CD14-positive monocyte (primary cell): ENCODE data around the gene MT4. TPM values are rescaled to one million over a fixed set of nuclear protein-coding genes. Genes with fewer than 3 reads are reported as not detected.

Experiments
- DNase-seq, 3 donors: peaks; one replicate each; pipeline ENCODE4 v3.0.0-alpha.2; 2011 to 2022
- H2AFZ ChIP-seq: 2 replicates; pipeline ENCODE4 v1.6.0; 2012; ENCODE audit warnings: mild to moderate bottlenecking, low read depth, low read length, inconsistent platforms; ENCODE audit not compliant: insufficient read depth, poor library complexity, severe bottlenecking
- H3K27ac ChIP-seq, 2 donors: 1 replicate in 1 of 2; 2 replicates in 1 of 2; pipeline ENCODE4 v1.5.1; 2012 to 2013; ENCODE audit warnings: low read length in 2 of 2, control low read depth in 1 of 2, inconsistent platforms in 1 of 2, low read depth in 1 of 2, mild to moderate bottlenecking in 1 of 2
- H3K27me3 ChIP-seq, 2 donors: one replicate each; pipeline versions ENCODE4 v1.6.0 to v1.6.1; 2011 to 2013; ENCODE audit warnings: low read length in 2 of 2; ENCODE audit not compliant: control insufficient read depth in 2 of 2, insufficient read depth in 2 of 2
- H3K36me3 ChIP-seq, 2 donors: replicated peaks in 1 of 2; 1 replicate in 1 of 2; 2 replicates in 1 of 2; pipeline versions ENCODE4 v1.5.1 to v1.6.1; 2012 to 2013; ENCODE audit warnings: low read length in 2 of 2, control low read depth in 1 of 2, inconsistent platforms in 1 of 2, mild to moderate bottlenecking in 1 of 2; ENCODE audit not compliant: insufficient read depth in 2 of 2, control insufficient read depth in 1 of 2
- H3K4me1 ChIP-seq, 2 donors: 1 replicate in 1 of 2; 2 replicates in 1 of 2; pipeline versions ENCODE4 v1.5.1 to v1.6.1; 2012 to 2013; ENCODE audit warnings: low read length in 2 of 2, control low read depth in 1 of 2, inconsistent platforms in 1 of 2, mild to moderate bottlenecking in 1 of 2, moderate library complexity in 1 of 2; ENCODE audit not compliant: insufficient read depth in 2 of 2, control insufficient read depth in 1 of 2
- H3K4me2 ChIP-seq: replicated peaks from 2 replicates; pipeline ENCODE3; 2012; ENCODE audit warnings: low read length, moderate library complexity, mild to moderate bottlenecking; ENCODE audit not compliant: poor library complexity, severe bottlenecking; ENCODE audit errors: extremely low read depth
- H3K4me3 ChIP-seq, 3 experiments: fragments of 200-600 bp in 1 of 3; sonication (generic) in 1 of 3; replicated peaks in 1 of 3; 1 replicate in 2 of 3; 2 replicates in 1 of 3; pipeline ENCODE4 v1.5.1; 2011 to 2013; ENCODE audit warnings: low read length in 3 of 3, mild to moderate bottlenecking in 3 of 3, control low read depth in 2 of 3, low read depth in 2 of 3, inconsistent platforms in 1 of 3, moderate library complexity in 1 of 3
- H3K79me2 ChIP-seq: 2 replicates; pipeline ENCODE4 v1.6.0; 2012; ENCODE audit warnings: mild to moderate bottlenecking, control low read depth, inconsistent platforms, low read length, moderate library complexity; ENCODE audit not compliant: insufficient read depth
- H3K9ac ChIP-seq: 2 replicates; pipeline ENCODE4 v1.6.0; 2017; ENCODE audit warnings: low read length, mild to moderate bottlenecking; ENCODE audit not compliant: insufficient read depth, poor library complexity, severe bottlenecking
- H3K9me3 ChIP-seq, 2 donors: replicated peaks in 1 of 2; 1 replicate in 1 of 2; 2 replicates in 1 of 2; pipeline versions ENCODE4 v1.5.1 to v1.6.1; 2012 to 2013; ENCODE audit warnings: low read length in 2 of 2, control low read depth in 1 of 2; ENCODE audit not compliant: control insufficient read depth in 1 of 2, insufficient read depth in 1 of 2
- H4K20me1 ChIP-seq: 2 replicates; pipeline ENCODE4 v1.6.0; 2012; ENCODE audit warnings: mild to moderate bottlenecking, low read length, control low read depth, moderate library complexity; ENCODE audit not compliant: insufficient read depth
- H3K27ac Mint-ChIP-seq, 7 donors: one replicate each; pipeline ENCODE4 v1.8.0; 2020; ENCODE audit warnings: mild to moderate bottlenecking in 7 of 7, mixed read lengths in 7 of 7, moderate library complexity in 6 of 7, inconsistent platforms in 2 of 7
- H3K27me3 Mint-ChIP-seq, 3 donors: one replicate each; pipeline ENCODE4 v1.8.0; 2021 to 2022; ENCODE audit warnings: low read depth in 3 of 3, mild to moderate bottlenecking in 3 of 3, mixed read lengths in 3 of 3, moderate library complexity in 3 of 3, inconsistent platforms in 1 of 3
- H3K36me3 Mint-ChIP-seq, 2 donors: one replicate each; pipeline ENCODE4 v1.8.0; 2020; ENCODE audit warnings: mixed read lengths in 2 of 2, inconsistent platforms in 1 of 2, mild to moderate bottlenecking in 1 of 2
- H3K4me1 Mint-ChIP-seq: one replicate; pipeline ENCODE4 v1.8.0; 2020; ENCODE audit warnings: mild to moderate bottlenecking, mixed read lengths
- H3K4me3 Mint-ChIP-seq, 2 donors: one replicate each; pipeline ENCODE4 v1.8.0; 2020; ENCODE audit warnings: mild to moderate bottlenecking in 2 of 2, mixed read lengths in 2 of 2, moderate library complexity in 1 of 2
- H3K9me3 Mint-ChIP-seq, 7 donors: one replicate each; pipeline ENCODE4 v1.8.0; 2020 to 2022; ENCODE audit warnings: mixed read lengths in 7 of 7, mild to moderate bottlenecking in 6 of 7, moderate library complexity in 6 of 7, inconsistent platforms in 2 of 7
- WGBS: methylation state at CpG from one replicate; pipeline ENCODE4 v1.1.5; 2013; ENCODE audit warnings: missing lambda C conversion rate; ENCODE audit not compliant: insufficient coverage; 5-methylcytosine and 5-hydroxymethylcytosine counted together
- intact Hi-C, 2 donors: fragments of 100-400 bp; cut with micrococcal nuclease; formaldehyde crosslinking; loops; one replicate each; pipeline versions ENCODE4 v1.15.0 to v1.15.1; 2023
- polyA minus RNA-seq: library from RNA; depleted of rRNA, polyadenylated mRNA; stranded (reverse); fragments of >200 nt; gene quantifications from 2 replicates; pipeline ENCODE4 v1.2.3, GENCODE V29; 2012
- polyA plus RNA-seq, 3 donors: library from polyadenylated mRNA; depleted of rRNA in 1 of 3; unstranded in 2 of 3; stranded (reverse) in 1 of 3; fragments of 300-500 nt in 2 of 3; fragments of >200 nt in 1 of 3; fragmentation: Illumina TruSeq in 2 of 3; gene quantifications; 1 replicate in 2 of 3; 2 replicates in 1 of 3; pipeline ENCODE4 v1.2.3, GENCODE V29; 2012 to 2021
- total RNA-seq, 12 experiments: library from RNA in 1 of 12; stranded (reverse) in 1 of 12; fragments of 120-200 nt in 1 of 12; gene quantifications; one replicate each; pipeline ENCODE4 v1.2.4 and lab custom pipeline; 2013 to 2026; ENCODE audit warnings: mixed read lengths in 6 of 12, inconsistent platforms in 1 of 12
- TF ChIP-seq, protein P1 (sequence below): fragments of 200-600 bp; IDR thresholded peaks from one replicate; pipeline ENCODE4 v1.8.0; 2022; ENCODE audit warnings: antibody characterized with exemption, mild to moderate bottlenecking

MT4 gene
- not detected for total RNA-seq (2013)
- polyA plus RNA-seq = not detected
- polyA minus RNA-seq = not detected in 2 replicates
- total RNA-seq (lab: John Stamatoyannopoulos, UW) = 0 to 0.30 (median 0) reads per million in 11 experiments

DNA sequence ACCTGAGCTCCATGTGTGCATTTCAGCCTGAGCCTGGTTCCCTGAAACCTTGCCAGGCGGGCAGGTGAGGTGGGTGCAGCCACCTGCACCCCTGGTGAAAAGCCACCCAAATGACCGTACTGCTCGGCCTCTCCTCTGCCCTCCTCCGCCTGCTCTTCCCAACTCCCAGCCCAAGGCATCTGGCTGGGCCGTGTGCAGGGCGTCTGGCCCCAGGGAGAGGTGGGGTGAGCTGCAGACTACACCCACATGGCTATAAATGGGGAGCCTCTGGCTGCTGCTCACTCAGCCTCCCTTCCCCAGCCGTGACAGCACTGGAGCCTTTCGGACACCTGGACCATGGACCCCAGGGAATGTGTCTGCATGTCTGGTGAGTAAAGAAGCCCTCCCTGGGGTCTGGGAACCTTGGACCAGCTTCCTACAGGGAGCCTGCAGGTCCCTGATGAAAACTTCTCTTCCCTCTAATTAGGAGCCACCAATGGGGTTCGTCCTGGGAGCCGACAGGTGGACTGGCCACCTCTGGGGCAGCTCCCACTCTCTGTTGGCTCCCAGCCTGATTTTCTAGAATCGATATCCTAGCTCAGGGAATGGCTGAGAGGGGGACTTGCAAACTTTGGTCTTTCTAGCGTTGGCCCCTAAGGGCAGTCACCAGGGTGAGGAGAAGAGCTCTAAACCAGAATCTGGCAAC, at the start of gene MT4:
Gene MT4 (plus strand): TSS at position 281 of the 685 bp plus-strand sequence. CDS start 56 bp downstream, at position 337.
- no peak for DNase-seq
- H3K36me3 ChIP-seq = no peaks in the 10 kb centered on the region
- H3K9me3 Mint-ChIP-seq = no peaks in the 10 kb centered on the region
- no peak within 1 kb of the TSS for H3K4me2 ChIP-seq
- no peak within 1 kb of the TSS for H3K4me3 Mint-ChIP-seq
- WGBS = 88% methylated on average over 4 of the region's 12 CpGs
- H3K27ac Mint-ChIP-seq = no peak within 1 kb of the TSS
- intact Hi-C loops = no loop called here
- no peak within 1 kb of the TSS for H3K4me3 ChIP-seq
- H3K4me1 Mint-ChIP-seq = peaks cover 3% of the 10 kb centered on the region
- no peaks in the 10 kb centered on the region for H3K4me1 ChIP-seq
- no peaks in the 10 kb centered on the region for H3K9me3 ChIP-seq
- no peak within 1 kb of the TSS for H3K27ac ChIP-seq
- H3K36me3 Mint-ChIP-seq = no peaks in the 10 kb centered on the region
- H3K79me2 ChIP-seq = no peaks in the 10 kb centered on the region
- no peaks in the 10 kb centered on the region for H3K27me3 ChIP-seq
- no peak within 1 kb of the TSS for H2AFZ ChIP-seq
- peaks cover 7 to 20% (median 10%) of the 10 kb centered on the region in 3 donors for H3K27me3 Mint-ChIP-seq
- H4K20me1 ChIP-seq = no peaks in the 10 kb centered on the region
- H3K9ac ChIP-seq = no peak within 1 kb of the TSS
- TF ChIP-seq, protein P1, sequence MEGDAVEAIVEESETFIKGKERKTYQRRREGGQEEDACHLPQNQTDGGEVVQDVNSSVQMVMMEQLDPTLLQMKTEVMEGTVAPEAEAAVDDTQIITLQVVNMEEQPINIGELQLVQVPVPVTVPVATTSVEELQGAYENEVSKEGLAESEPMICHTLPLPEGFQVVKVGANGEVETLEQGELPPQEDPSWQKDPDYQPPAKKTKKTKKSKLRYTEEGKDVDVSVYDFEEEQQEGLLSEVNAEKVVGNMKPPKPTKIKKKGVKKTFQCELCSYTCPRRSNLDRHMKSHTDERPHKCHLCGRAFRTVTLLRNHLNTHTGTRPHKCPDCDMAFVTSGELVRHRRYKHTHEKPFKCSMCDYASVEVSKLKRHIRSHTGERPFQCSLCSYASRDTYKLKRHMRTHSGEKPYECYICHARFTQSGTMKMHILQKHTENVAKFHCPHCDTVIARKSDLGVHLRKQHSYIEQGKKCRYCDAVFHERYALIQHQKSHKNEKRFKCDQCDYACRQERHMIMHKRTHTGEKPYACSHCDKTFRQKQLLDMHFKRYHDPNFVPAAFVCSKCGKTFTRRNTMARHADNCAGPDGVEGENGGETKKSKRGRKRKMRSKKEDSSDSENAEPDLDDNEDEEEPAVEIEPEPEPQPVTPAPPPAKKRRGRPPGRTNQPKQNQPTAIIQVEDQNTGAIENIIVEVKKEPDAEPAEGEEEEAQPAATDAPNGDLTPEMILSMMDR = no peak

DNA sequence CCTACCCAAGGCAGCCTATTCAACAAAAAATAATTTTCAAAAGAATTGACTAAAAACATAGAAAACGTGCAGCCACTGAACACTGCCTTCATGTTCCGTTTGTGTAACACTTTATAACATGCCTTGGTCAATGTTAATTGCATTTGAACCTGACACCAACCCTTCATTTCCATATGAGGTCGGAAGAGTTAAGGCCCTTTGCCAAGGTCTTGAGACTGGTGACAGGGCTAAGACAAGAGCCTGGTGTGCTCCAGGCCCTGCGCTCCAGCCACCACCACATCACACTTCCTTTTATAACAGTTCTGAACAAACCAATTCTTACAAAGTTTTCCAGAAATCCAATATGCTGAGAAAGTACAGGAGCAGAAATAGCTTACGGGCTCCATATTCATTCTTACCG, 49.2 kb upstream of the MT4 start:
- TF ChIP-seq, protein P1 = no peak
- Histone ChIP-seq H3K27me3 (no peaks in the 10 kb centered on the region), H3K9me3 (no peaks in the 10 kb centered on the region), H2AFZ (no peak overlapping the region), H3K36me3 (peaks cover 3 to 18% of the 10 kb centered on the region in 2 donors), H3K4me2 (no peak overlapping the region), H3K4me3 (no peak overlapping the region), H3K9ac (no peak overlapping the region), H4K20me1 (peaks cover 26% of the 10 kb centered on the region), H3K27ac (no peak overlapping the region), H3K79me2 (no peaks in the 10 kb centered on the region), H3K4me1 (peaks cover 13 to 24% of the 10 kb centered on the region in 2 donors)
- 93% methylated on average over 6 of the region's 6 CpGs for WGBS
- Mint-ChIP-seq H3K27me3 (peaks cover 0 to 2% (median 0%) of the 10 kb centered on the region in 3 donors), H3K9me3 (no peaks in the 10 kb centered on the region), H3K36me3 (peaks cover 9 to 10% of the 10 kb centered on the region in 2 donors), H3K4me3 (no peak overlapping the region), H3K27ac (no peak overlapping the region), H3K4me1 (peaks cover 31% of the 10 kb centered on the region)
- intact Hi-C loops = loop anchor here (5.0 kb wide), 1 partner anchor 187 kb away; no protein-coding TSS in a partner anchor
- no peak for DNase-seq
